Measurements from ENCODE around the gene RHOC.

RHOC gene

GRCh38 chr1:112702067-112702395 lies 4.9 kb downstream of the RHOC start:
- no peak for DNase-seq (ENCODE audit: low read depth, low spot score)
- H3K4me3 ChIP-seq (ENCODE audit: low read depth, low read length), result no peak overlapping the region
- in situ Hi-C loops (cut with HindIII; ENCODE audit: low sequenced_read_pairs), result no loop called here
- no peak for TF ChIP-seq CTCF (IDR thresholded peaks at IDR 0.05; ENCODE audit: low read depth, low read length)

GRCh38 chr1:112701227-112702066 lies 5.5 kb downstream of the RHOC start:
- in situ Hi-C loops (cut with HindIII; ENCODE audit: low sequenced_read_pairs), result no loop called here
- no peak overlapping the region for H3K4me3 ChIP-seq (ENCODE audit: low read depth, low read length)
- TF ChIP-seq CTCF (IDR thresholded peaks at IDR 0.05; ENCODE audit: low read depth, low read length), result no peak
- DNase-seq (ENCODE audit: low read depth, low spot score), result no peak

GRCh38 chr1:112700290-112701226 lies 6.4 kb downstream of the RHOC start:
- peak; percentile 97 for DNase-seq (ENCODE audit: low read depth, low spot score)
- in situ Hi-C loops (cut with HindIII; ENCODE audit: low sequenced_read_pairs), result no loop called here
- H3K4me3 ChIP-seq (ENCODE audit: low read depth, low read length), result no peak overlapping the region
- no peak for TF ChIP-seq CTCF (IDR thresholded peaks at IDR 0.05; ENCODE audit: low read depth, low read length)

GRCh38 chr1:112699425-112700144 lies 7.3 kb downstream of the RHOC start:
- TF ChIP-seq CTCF (IDR thresholded peaks at IDR 0.05; ENCODE audit: low read depth, low read length), result no peak
- no peak overlapping the region for H3K4me3 ChIP-seq (ENCODE audit: low read depth, low read length)
- in situ Hi-C loops (cut with HindIII; ENCODE audit: low sequenced_read_pairs), result no loop called here
- DNase-seq (ENCODE audit: low read depth, low spot score), result no peak

- no peak overlapping the region for H3K4me3 ChIP-seq (ENCODE audit: low read depth, low read length)
- no peak for TF ChIP-seq CTCF (IDR thresholded peaks at IDR 0.05; ENCODE audit: low read depth, low read length)
- in situ Hi-C loops (cut with HindIII; ENCODE audit: low sequenced_read_pairs), result no loop called here
- DNase-seq (ENCODE audit: low read depth, low spot score), result no peak
Measured at GRCh38 chr1:112698366-112699310, 8.3 kb downstream of the RHOC start.

Measured in astrocyte of the spinal cord (primary cell).